Loucy (cell line): ENCODE data around the gene ADM2.

Source experiments
- H2AFZ ChIP-seq: fragments of 200-600 bp; sonication (generic); 2 replicates; pipeline ENCODE4 v1.6.0; 2016; ENCODE audit warnings: antibody characterized with exemption, mild to moderate bottlenecking, low read length, moderate library complexity
- H3F3A ChIP-seq: fragments of 200-600 bp; 2 replicates; pipeline ENCODE4 v1.6.0; 2016; ENCODE audit warnings: antibody characterized with exemption, low read depth, mild to moderate bottlenecking
- H3K27me3 ChIP-seq: fragments of 200-600 bp; sonication (generic); 2 replicates; pipeline ENCODE4 v1.6.1; 2014; ENCODE audit warnings: low read length, mild to moderate bottlenecking; ENCODE audit not compliant: insufficient read depth, poor library complexity, severe bottlenecking
- H3K36me3 ChIP-seq: fragments of 200-600 bp; sonication (generic); 2 replicates; pipeline ENCODE4 v1.6.1; 2016; ENCODE audit warnings: low read length; ENCODE audit not compliant: insufficient read depth
- H3K4me1 ChIP-seq: fragments of 200-600 bp; sonication (generic); 2 replicates; pipeline ENCODE4 v1.5.1; 2014; ENCODE audit warnings: low read length, mild to moderate bottlenecking; ENCODE audit not compliant: insufficient read depth, poor library complexity, severe bottlenecking
- H3K4me2 ChIP-seq: fragments of 200-600 bp; sonication (generic); 2 replicates; pipeline ENCODE4 v1.6.0; 2014; ENCODE audit warnings: antibody characterized with exemption, low read length, low read depth, mild to moderate bottlenecking; ENCODE audit not compliant: poor library complexity, severe bottlenecking
- H3K4me3 ChIP-seq: fragments of 200-600 bp; sonication (generic); 2 replicates; pipeline ENCODE4 v1.5.1; 2014; ENCODE audit warnings: low read length, mild to moderate bottlenecking, mixed read lengths; ENCODE audit not compliant: poor library complexity, severe bottlenecking
- H3K79me2 ChIP-seq: fragments of 200-600 bp; sonication (generic); 2 replicates; pipeline ENCODE4 v1.6.1; 2014; ENCODE audit warnings: low read length; ENCODE audit not compliant: insufficient read depth
- H3K9ac ChIP-seq: fragments of 200-600 bp; sonication (generic); 2 replicates; pipeline ENCODE4 v1.6.0; 2014; ENCODE audit warnings: mild to moderate bottlenecking, low read depth, low read length, moderate library complexity; ENCODE audit not compliant: poor library complexity, severe bottlenecking
- H3K9me2 ChIP-seq: fragments of 200-600 bp; sonication (generic); replicated peaks from 2 replicates; pipeline ENCODE4 v1.6.1; 2016; ENCODE audit warnings: low read depth, low read length, mixed read lengths
- H3K9me3 ChIP-seq: fragments of 200-600 bp; sonication (generic); 2 replicates; pipeline ENCODE4 v1.6.1; 2014; ENCODE audit warnings: mild to moderate bottlenecking, antibody characterized with exemption, low read length, low read depth; ENCODE audit not compliant: insufficient read depth
- H4K20me1 ChIP-seq: fragments of 200-600 bp; sonication (generic); 2 replicates; pipeline ENCODE4 v1.6.0; 2014; ENCODE audit warnings: antibody characterized with exemption, low read length, mild to moderate bottlenecking; ENCODE audit not compliant: insufficient read depth, poor library complexity, severe bottlenecking
- CTCF ChIP-seq: fragments of 200-600 bp; sonication (generic); conservative IDR thresholded peaks from 2 replicates; pipeline ENCODE4 v1.5.1; 2014; ENCODE audit warnings: mild to moderate bottlenecking, antibody characterized with exemption, low read length
- EZH2phosphoT487 ChIP-seq: fragments of 200-600 bp; IDR thresholded peaks from 2 replicates; pipeline ENCODE4 v1.6.1; 2018; ENCODE audit warnings: antibody characterized with exemption, mild to moderate bottlenecking, moderate library complexity, borderline replicate concordance

ADM2 gene

GRCh38 chr22:50456466-50457234 lies 24.7 kb upstream of the ADM2 start:
- no peak for TF ChIP-seq EZH2phosphoT487
- peak; percentile 52 for TF ChIP-seq CTCF
- Histone ChIP-seq H3K4me3 (no peak overlapping the region), H2AFZ (no peak overlapping the region), H3K9ac (no peak overlapping the region), H3K79me2 (no peaks in the 10 kb centered on the region), H3K27me3 (no peaks in the 10 kb centered on the region), H4K20me1 (peaks cover 2% of the 10 kb centered on the region), H3F3A (no peaks in the 10 kb centered on the region), H3K9me3 (no peaks in the 10 kb centered on the region), H3K4me1 (no peaks in the 10 kb centered on the region), H3K36me3 (peaks cover 78% of the 10 kb centered on the region; the same call in 1 of the 2 replicates), H3K4me2 (no peak overlapping the region), H3K9me2 (no peaks in the 10 kb centered on the region)

- Histone ChIP-seq H3K4me3 (no peak overlapping the region), H4K20me1 (peaks cover 9% of the 10 kb centered on the region), H3K79me2 (peaks cover 8% of the 10 kb centered on the region; the same call in 1 of the 2 replicates), H3K9ac (no peak overlapping the region), H3K4me2 (no peak overlapping the region), H3F3A (no peaks in the 10 kb centered on the region), H3K9me2 (no peaks in the 10 kb centered on the region), H3K36me3 (peaks cover 94% of the 10 kb centered on the region; the same call in 1 of the 2 replicates), H2AFZ (no peak overlapping the region), H3K9me3 (no peaks in the 10 kb centered on the region), H3K27me3 (no peaks in the 10 kb centered on the region), H3K4me1 (no peaks in the 10 kb centered on the region)
- TF ChIP-seq CTCF (no peak), EZH2phosphoT487 (no peak)
Measured at GRCh38 chr22:50459016-50459415, 22.3 kb upstream of the ADM2 start.

- Histone ChIP-seq H3K27me3 (no peaks in the 10 kb centered on the region), H3K9ac (no peak overlapping the region), H4K20me1 (peaks cover 9% of the 10 kb centered on the region), H3K9me3 (no peaks in the 10 kb centered on the region), H3K4me1 (no peaks in the 10 kb centered on the region), H3K9me2 (no peaks in the 10 kb centered on the region), H3K36me3 (peaks cover 94% of the 10 kb centered on the region; the same call in 1 of the 2 replicates), H3K4me3 (no peak overlapping the region), H3F3A (no peaks in the 10 kb centered on the region), H3K4me2 (no peak overlapping the region), H3K79me2 (peaks cover 8% of the 10 kb centered on the region; the same call in 1 of the 2 replicates), H2AFZ (no peak overlapping the region)
- TF ChIP-seq CTCF (0 out of 2 replicates have a peak, but pooled peaks have one; percentile 9), EZH2phosphoT487 (no peak)
Measured at GRCh38 chr22:50459496-50460140, 21.7 kb upstream of the ADM2 start.
